SHP77 (cell line): Measurements from ENCODE around the gene DDX49.

ENCODE experiments used
- DNase-seq, 2 experiments: peaks; one replicate each; lab custom pipeline; 2025; lab: John Stamatoyannopoulos, UW

DDX49 gene

GRCh38 chr19:18919086-18919899 is at the start of gene DDX49, which contains the start of gene COPE:
Gene DDX49, plus strand, starts transcription at chr19:18919715. Its CDS starts 27 bp downstream, at chr19:18919742.
Gene COPE, minus strand, starts transcription at chr19:18919387. Its CDS starts 39 bp downstream, at chr19:18919348.
- peak; percentile 99 for DNase-seq

- no peak for DNase-seq
Observed at GRCh38 chr19:18869781-18870530, 49.6 kb upstream of the DDX49 start.

- no peak for DNase-seq
Observed at GRCh38 chr19:18870531-18871172, 48.9 kb upstream of the DDX49 start.

- no peak for DNase-seq
Observed at GRCh38 chr19:18871543-18871942, 48.0 kb upstream of the DDX49 start.

GRCh38 chr19:18875726-18876125 is 43.8 kb upstream of the DDX49 start:
- no peak for DNase-seq

- no peak for DNase-seq
Observed at GRCh38 chr19:18876865-18877264, 42.6 kb upstream of the DDX49 start.

GRCh38 chr19:18878058-18878797 is 41.3 kb upstream of the DDX49 start:
- no peak for DNase-seq

- no peak for DNase-seq
Observed at GRCh38 chr19:18878858-18879578, 40.5 kb upstream of the DDX49 start.

GRCh38 chr19:18879579-18880373 is 39.7 kb upstream of the DDX49 start:
- DNase-seq, result no peak

- DNase-seq, result no peak
Observed at GRCh38 chr19:18881491-18881890, 38.0 kb upstream of the DDX49 start.

GRCh38 chr19:18883526-18884304 is 35.8 kb upstream of the DDX49 start:
- DNase-seq, result no peak

GRCh38 chr19:18886972-18887371 is 32.5 kb upstream of the DDX49 start:
- no peak for DNase-seq

- DNase-seq, result no peak
Observed at GRCh38 chr19:18889949-18890745, 29.4 kb upstream of the DDX49 start.

GRCh38 chr19:18893587-18894253 is 25.8 kb upstream of the DDX49 start:
- no peak for DNase-seq

GRCh38 chr19:18894254-18895037 is 25.1 kb upstream of the DDX49 start:
- DNase-seq, result no peak

GRCh38 chr19:18895038-18895823 is 24.3 kb upstream of the DDX49 start:
- DNase-seq, result no peak
